Progenitor cell of endocrine pancreas (in vitro differentiated cells): ENCODE measurements around the gene TIE1. TPM values are rescaled to one million over a fixed set of nuclear protein-coding genes. Genes with fewer than 3 reads are reported as not detected.

ENCODE experiments used
- DNase-seq: peaks from one replicate; pipeline ENCODE4 v3.0.0; 2021; ENCODE audit warnings: low spot score; ENCODE audit not compliant: unreplicated experiment
- H3K27ac Mint-ChIP-seq: 2 replicates; pipeline ENCODE4 v1.8.0; 2021; ENCODE audit warnings: mild to moderate bottlenecking, moderate library complexity, mixed read lengths
- H3K27me3 Mint-ChIP-seq: 2 replicates; pipeline ENCODE4 v1.8.0; 2021; ENCODE audit warnings: mixed read lengths
- H3K36me3 Mint-ChIP-seq: 2 replicates; pipeline ENCODE4 v1.8.0; 2022; ENCODE audit warnings: mixed read lengths; ENCODE audit not compliant: insufficient read depth
- H3K4me1 Mint-ChIP-seq: 2 replicates; pipeline ENCODE4 v1.8.0; 2021; ENCODE audit warnings: low read depth, mixed read lengths
- H3K4me3 Mint-ChIP-seq: 2 replicates; pipeline ENCODE4 v1.8.0; 2021; ENCODE audit warnings: low read depth, mild to moderate bottlenecking, moderate library complexity, mixed read lengths
- H3K9me3 Mint-ChIP-seq: 2 replicates; pipeline ENCODE4 v1.8.0; 2021; ENCODE audit warnings: low read depth, mixed read lengths
- total RNA-seq: library from RNA; stranded (reverse); gene quantifications from 2 replicates; pipeline ENCODE4 v1.2.1, GENCODE V29; 2021
- TF ChIP-seq, protein P1 (sequence below): fragments of 200-600 bp; sonication (generic); IDR thresholded peaks from one replicate; pipeline ENCODE4 v1.5.0; 2021; ENCODE audit warnings: antibody characterized with exemption, mild to moderate bottlenecking; ENCODE audit not compliant: unreplicated experiment

TIE1 gene
- total RNA-seq, 1 donor from 2014 or later = 1.2 TPM

DNA sequence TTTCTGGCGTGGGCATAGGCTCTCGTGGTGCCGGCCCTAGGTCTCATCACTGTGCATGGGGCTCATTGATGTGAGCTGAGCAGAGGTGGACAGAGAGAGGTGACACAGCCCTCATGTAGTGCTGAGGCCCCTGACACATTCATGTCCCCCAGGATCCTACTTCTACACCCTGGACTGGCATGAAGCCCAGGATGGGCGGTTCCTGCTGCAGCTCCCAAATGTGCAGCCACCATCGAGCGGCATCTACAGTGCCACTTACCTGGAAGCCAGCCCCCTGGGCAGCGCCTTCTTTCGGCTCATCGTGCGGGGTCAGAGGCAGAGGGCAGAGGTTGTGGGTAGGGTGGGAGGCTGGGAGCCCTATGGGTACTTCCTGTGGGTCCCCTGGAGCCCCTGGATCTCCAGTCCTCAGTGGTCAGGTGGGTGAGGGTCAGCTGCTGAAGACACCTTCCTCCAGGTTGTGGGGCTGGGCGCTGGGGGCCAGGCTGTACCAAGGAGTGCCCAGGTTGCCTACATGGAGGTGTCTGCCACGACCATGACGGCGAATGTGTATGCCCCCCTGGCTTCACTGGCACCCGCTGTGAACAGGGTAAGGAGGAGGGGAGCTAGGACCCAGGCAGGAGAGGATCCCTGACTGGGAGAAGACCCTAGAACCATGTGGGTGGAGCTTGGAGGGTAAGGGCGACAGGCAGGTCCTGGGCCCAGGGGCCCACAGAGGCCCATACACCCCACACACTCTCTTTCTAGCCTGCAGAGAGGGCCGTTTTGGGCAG lies 6.1 kb downstream of the TIE1 start:
- TF ChIP-seq, protein P1, sequence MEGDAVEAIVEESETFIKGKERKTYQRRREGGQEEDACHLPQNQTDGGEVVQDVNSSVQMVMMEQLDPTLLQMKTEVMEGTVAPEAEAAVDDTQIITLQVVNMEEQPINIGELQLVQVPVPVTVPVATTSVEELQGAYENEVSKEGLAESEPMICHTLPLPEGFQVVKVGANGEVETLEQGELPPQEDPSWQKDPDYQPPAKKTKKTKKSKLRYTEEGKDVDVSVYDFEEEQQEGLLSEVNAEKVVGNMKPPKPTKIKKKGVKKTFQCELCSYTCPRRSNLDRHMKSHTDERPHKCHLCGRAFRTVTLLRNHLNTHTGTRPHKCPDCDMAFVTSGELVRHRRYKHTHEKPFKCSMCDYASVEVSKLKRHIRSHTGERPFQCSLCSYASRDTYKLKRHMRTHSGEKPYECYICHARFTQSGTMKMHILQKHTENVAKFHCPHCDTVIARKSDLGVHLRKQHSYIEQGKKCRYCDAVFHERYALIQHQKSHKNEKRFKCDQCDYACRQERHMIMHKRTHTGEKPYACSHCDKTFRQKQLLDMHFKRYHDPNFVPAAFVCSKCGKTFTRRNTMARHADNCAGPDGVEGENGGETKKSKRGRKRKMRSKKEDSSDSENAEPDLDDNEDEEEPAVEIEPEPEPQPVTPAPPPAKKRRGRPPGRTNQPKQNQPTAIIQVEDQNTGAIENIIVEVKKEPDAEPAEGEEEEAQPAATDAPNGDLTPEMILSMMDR = no peak
- H3K27ac Mint-ChIP-seq = no peak overlapping the region
- H3K4me1 Mint-ChIP-seq = peaks cover 23% of the 10 kb centered on the region
- DNase-seq = no peak
- H3K36me3 Mint-ChIP-seq = no peaks in the 10 kb centered on the region
- no peak overlapping the region for H3K4me3 Mint-ChIP-seq
- H3K9me3 Mint-ChIP-seq = peaks cover 3% of the 10 kb centered on the region
- peaks cover 18% of the 10 kb centered on the region for H3K27me3 Mint-ChIP-seq

DNA sequence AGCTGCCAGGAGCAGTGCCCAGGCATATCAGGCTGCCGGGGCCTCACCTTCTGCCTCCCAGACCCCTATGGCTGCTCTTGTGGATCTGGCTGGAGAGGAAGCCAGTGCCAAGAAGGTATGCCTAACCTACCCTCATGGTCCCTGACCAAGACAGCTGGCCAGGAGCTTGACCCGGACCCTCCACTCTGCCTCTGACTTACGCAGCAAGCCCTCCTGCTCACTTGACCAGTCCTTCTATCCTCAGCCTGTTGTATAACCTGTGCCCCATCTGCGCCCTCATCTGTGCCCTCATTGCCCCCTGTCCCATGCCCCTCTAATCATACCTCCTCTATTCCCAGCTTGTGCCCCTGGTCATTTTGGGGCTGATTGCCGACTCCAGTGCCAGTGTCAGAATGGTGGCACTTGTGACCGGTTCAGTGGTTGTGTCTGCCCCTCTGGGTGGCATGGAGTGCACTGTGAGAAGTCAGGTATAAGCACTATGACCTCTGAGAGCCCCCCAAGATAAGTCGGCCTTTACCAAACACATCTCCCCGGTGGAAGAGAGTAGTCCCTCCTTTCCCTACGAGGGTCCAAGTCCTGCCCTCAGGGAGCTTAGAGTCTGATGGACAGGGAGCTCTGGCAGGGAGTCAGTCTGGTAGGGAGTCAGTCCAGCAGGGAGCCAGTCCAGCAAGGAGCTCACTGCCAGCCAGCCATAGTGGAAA lies 6.8 kb downstream of the TIE1 start:
- peaks cover 18% of the 10 kb centered on the region for H3K4me1 Mint-ChIP-seq
- peaks cover 16% of the 10 kb centered on the region for H3K27me3 Mint-ChIP-seq
- H3K27ac Mint-ChIP-seq = no peak overlapping the region
- TF ChIP-seq, protein P1 = no peak
- H3K36me3 Mint-ChIP-seq = no peaks in the 10 kb centered on the region
- H3K9me3 Mint-ChIP-seq = peaks cover 3% of the 10 kb centered on the region
- H3K4me3 Mint-ChIP-seq = no peak overlapping the region
- DNase-seq = no peak

- Mint-ChIP-seq H3K4me3 (no peak overlapping the region), H3K27me3 (peaks cover 18% of the 10 kb centered on the region), H3K4me1 (peaks cover 9% of the 10 kb centered on the region), H3K27ac (no peak overlapping the region), H3K9me3 (peaks cover 3% of the 10 kb centered on the region), H3K36me3 (no peaks in the 10 kb centered on the region)
- no peak for DNase-seq
- TF ChIP-seq, protein P1 = no peak
Observed at GRCh38 chr1:43308635-43309404, 8.0 kb downstream of the TIE1 start.

DNA sequence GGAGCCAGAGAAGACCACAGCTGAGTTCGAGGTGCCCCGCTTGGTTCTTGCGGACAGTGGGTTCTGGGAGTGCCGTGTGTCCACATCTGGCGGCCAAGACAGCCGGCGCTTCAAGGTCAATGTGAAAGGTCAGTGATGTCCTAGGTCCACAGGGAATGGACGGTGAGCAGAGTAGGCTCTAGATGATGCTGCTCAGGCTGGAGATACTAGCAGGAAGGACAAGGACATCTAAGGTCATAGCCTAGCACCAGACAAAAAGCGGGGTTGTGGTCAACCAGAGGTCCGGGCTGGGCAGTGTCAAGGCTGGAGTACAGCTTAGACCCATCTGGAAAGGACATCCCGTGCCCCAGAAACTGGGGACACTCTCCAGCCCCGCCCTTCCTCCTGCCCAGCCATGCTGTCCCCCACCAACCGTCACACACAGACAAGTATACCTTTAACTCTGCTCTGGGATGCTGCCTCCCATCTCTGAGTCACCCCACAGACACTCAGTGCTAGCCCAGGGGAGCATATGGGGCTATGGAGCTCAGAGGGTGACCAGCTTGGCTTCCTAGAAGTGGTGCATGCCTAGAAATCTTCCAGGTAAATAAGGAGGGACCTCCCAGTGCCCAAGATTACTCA lies 8.7 kb downstream of the TIE1 start:
- Mint-ChIP-seq H3K27me3 (peaks cover 14% of the 10 kb centered on the region), H3K4me3 (no peak overlapping the region), H3K4me1 (peaks cover 3% of the 10 kb centered on the region), H3K9me3 (no peaks in the 10 kb centered on the region), H3K36me3 (no peaks in the 10 kb centered on the region), H3K27ac (no peak overlapping the region)
- TF ChIP-seq, protein P1 = no peak
- DNase-seq = no peak

DNA sequence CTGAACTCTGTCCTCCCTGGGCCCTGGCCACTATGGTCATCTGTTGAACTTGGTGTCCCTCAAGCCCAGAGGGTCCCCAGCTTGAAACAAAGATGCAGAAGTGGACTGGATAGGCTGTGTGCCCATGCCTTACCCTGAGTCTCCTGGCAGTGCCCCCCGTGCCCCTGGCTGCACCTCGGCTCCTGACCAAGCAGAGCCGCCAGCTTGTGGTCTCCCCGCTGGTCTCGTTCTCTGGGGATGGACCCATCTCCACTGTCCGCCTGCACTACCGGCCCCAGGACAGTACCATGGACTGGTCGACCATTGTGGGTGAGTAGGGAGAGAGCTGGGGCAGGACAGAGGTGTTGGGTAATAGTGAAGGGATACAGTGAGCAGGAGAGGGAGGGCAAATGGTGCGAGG lies 10.7 kb downstream of the TIE1 start:
- peaks cover 8% of the 10 kb centered on the region for H3K27me3 Mint-ChIP-seq
- no peak for DNase-seq
- no peaks in the 10 kb centered on the region for H3K36me3 Mint-ChIP-seq
- H3K9me3 Mint-ChIP-seq = no peaks in the 10 kb centered on the region
- peaks cover 3% of the 10 kb centered on the region for H3K4me1 Mint-ChIP-seq
- no peak overlapping the region for H3K27ac Mint-ChIP-seq
- no peak overlapping the region for H3K4me3 Mint-ChIP-seq
- TF ChIP-seq, protein P1 = no peak
